ENCODE data around the gene OGFOD1. TPM values are rescaled to one million over a fixed set of nuclear protein-coding genes. Genes with fewer than 3 reads are reported as not detected.

The OGFOD1 gene
- total and polyA plus RNA-seq, 9 of the 15 experiments (the other 6 are each of a cell fraction or from before 2014, with no cell fraction given), result 60.4 to 134 (median 85.8) TPM

DNA sequence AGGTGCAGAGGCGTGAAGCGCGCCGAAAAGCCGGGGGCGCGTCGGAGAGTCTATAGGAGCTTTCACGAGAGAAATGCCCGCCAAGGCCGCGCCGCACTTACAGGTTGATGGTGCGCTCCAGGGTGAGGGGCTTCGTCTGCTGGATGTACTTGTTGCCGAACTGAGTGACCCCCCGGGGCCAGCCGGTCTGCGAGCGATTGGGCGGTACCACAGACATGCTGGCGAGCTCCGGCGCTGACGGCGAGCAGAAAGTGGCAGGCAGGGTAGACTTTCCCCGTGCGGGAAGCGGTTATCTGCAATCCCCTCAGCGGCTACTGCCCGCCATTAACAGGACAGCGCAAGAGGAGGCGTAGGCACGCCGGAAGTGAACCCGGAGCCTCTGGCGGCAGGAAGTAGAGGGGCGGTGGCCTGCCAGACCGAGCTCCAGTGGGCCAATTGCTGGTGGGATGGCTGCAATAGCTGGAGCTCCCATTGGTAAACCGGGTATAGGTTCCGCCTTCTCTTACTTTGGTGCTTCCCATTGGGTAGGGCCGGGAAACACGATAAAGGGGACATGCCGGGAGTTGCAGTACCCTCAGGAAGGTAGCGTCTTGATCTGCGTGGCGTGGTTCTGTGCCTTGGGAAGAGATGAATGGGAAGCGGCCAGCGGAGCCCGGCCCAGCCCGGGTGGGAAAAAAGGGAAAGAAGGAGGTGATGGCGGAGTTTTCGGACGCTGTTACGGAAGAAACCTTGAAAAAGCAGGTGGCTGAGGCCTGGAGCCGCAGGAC lies at the start of gene OGFOD1, which contains the start of gene NUDT21 (continued):
- no peak for TF ChIP-seq NUFIP1 (IDR thresholded peaks at IDR 0.05; ENCODE audit: partially characterized antibody)
- no peak for TF ChIP-seq EP300 (IDR thresholded peaks at IDR 0.05; ENCODE audit: low read length)
- TF ChIP-seq ZSCAN29 (IDR thresholded peaks at IDR 0.05), result 0 out of 2 replicates have a peak, but pooled peaks have one; percentile 26
- TF ChIP-seq, protein P1, sequence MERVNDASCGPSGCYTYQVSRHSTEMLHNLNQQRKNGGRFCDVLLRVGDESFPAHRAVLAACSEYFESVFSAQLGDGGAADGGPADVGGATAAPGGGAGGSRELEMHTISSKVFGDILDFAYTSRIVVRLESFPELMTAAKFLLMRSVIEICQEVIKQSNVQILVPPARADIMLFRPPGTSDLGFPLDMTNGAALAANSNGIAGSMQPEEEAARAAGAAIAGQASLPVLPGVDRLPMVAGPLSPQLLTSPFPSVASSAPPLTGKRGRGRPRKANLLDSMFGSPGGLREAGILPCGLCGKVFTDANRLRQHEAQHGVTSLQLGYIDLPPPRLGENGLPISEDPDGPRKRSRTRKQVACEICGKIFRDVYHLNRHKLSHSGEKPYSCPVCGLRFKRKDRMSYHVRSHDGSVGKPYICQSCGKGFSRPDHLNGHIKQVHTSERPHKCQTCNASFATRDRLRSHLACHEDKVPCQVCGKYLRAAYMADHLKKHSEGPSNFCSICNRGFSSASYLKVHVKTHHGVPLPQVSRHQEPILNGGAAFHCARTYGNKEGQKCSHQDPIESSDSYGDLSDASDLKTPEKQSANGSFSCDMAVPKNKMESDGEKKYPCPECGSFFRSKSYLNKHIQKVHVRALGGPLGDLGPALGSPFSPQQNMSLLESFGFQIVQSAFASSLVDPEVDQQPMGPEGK (CRISPR knock-in tag; IDR thresholded peaks at IDR 0.05; ENCODE audit: borderline replicate concordance), result no peak
- TF ChIP-seq, protein P2, sequence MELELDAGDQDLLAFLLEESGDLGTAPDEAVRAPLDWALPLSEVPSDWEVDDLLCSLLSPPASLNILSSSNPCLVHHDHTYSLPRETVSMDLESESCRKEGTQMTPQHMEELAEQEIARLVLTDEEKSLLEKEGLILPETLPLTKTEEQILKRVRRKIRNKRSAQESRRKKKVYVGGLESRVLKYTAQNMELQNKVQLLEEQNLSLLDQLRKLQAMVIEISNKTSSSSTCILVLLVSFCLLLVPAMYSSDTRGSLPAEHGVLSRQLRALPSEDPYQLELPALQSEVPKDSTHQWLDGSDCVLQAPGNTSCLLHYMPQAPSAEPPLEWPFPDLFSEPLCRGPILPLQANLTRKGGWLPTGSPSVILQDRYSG (tag; conservative IDR thresholded peaks at IDR 0.05; ENCODE audit: low read depth), result no peak
- no peak for TF ChIP-seq ZBTB7A (IDR thresholded peaks at IDR 0.05; ENCODE audit: borderline replicate concordance, control insufficient read depth, low read depth, low read length)
- TF ChIP-seq FOXJ2 (tag; IDR thresholded peaks at IDR 0.05), result 0 out of 2 replicates have a peak, but pooled peaks have one; percentile 47
- TF ChIP-seq, protein P3, sequence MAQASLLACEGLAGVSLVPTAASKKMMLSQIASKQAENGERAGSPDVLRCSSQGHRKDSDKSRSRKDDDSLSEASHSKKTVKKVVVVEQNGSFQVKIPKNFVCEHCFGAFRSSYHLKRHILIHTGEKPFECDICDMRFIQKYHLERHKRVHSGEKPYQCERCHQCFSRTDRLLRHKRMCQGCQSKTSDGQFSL (CRISPR knock-in tag; IDR thresholded peaks at IDR 0.05), result no peak
- TF ChIP-seq, protein P3 (tag; IDR thresholded peaks at IDR 0.05), result no peak
- TF ChIP-seq PTTG1 (tag; IDR thresholded peaks at IDR 0.05; ENCODE audit: low read depth), result no peak
- TF ChIP-seq, protein P4, sequence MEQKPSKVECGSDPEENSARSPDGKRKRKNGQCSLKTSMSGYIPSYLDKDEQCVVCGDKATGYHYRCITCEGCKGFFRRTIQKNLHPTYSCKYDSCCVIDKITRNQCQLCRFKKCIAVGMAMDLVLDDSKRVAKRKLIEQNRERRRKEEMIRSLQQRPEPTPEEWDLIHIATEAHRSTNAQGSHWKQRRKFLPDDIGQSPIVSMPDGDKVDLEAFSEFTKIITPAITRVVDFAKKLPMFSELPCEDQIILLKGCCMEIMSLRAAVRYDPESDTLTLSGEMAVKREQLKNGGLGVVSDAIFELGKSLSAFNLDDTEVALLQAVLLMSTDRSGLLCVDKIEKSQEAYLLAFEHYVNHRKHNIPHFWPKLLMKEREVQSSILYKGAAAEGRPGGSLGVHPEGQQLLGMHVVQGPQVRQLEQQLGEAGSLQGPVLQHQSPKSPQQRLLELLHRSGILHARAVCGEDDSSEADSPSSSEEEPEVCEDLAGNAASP (IDR thresholded peaks at IDR 0.05), result no peak
- TF ChIP-seq ZNF212 (CRISPR knock-in tag; IDR thresholded peaks at IDR 0.05), result no peak
- no peak for TF ChIP-seq ELF2 (CRISPR knock-in tag; IDR thresholded peaks at IDR 0.05)
- no peak for TF ChIP-seq POU5F1 (IDR thresholded peaks at IDR 0.05; ENCODE audit: borderline replicate concordance, low read depth, low read length, partially characterized antibody)
- 0 out of 2 replicates have a peak, but pooled peaks have one; percentile 24 for TF ChIP-seq SMAD4 (CRISPR knock-in tag; conservative IDR thresholded peaks at IDR 0.05)
- peak; percentile 92 for TF ChIP-seq ASH1L (IDR thresholded peaks at IDR 0.05; ENCODE audit: borderline replicate concordance, low read depth, partially characterized antibody)
- TF ChIP-seq SMARCE1 (IDR thresholded peaks at IDR 0.05), result no peak; the same call in 1 of the 2 replicates
- no peak for TF ChIP-seq SMC3 (conservative IDR thresholded peaks at IDR 0.05; ENCODE audit: insufficient read depth, low read depth, low read length)
- no peak for TF ChIP-seq PHF21A (IDR thresholded peaks at IDR 0.05; ENCODE audit: borderline replicate concordance, low read depth)
- TF ChIP-seq ARHGAP35 (IDR thresholded peaks at IDR 0.05; ENCODE audit: partially characterized antibody), result no peak
- TF ChIP-seq, protein P5, sequence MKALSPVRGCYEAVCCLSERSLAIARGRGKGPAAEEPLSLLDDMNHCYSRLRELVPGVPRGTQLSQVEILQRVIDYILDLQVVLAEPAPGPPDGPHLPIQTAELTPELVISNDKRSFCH (CRISPR knock-in tag; IDR thresholded peaks at IDR 0.05), result no peak
- TF ChIP-seq, protein P5 (tag; IDR thresholded peaks at IDR 0.05), result peak; percentile 42; the same call in 1 of the 2 replicates
- no peak for TF ChIP-seq TAF15 (IDR thresholded peaks at IDR 0.05; ENCODE audit: low read depth, low read length)
